Activated CD4-positive, alpha-beta T cell treated with anti-CD3 and anti-CD28 coated beads, Interleukin-2, amount 50 U/mL, for 16 hours (primary cell): ENCODE results near the gene HMX1.

Experiments
- DNase-seq: peaks from one replicate; pipeline ENCODE4 v3.0.0-alpha.2; 2020

The HMX1 gene

DNA sequence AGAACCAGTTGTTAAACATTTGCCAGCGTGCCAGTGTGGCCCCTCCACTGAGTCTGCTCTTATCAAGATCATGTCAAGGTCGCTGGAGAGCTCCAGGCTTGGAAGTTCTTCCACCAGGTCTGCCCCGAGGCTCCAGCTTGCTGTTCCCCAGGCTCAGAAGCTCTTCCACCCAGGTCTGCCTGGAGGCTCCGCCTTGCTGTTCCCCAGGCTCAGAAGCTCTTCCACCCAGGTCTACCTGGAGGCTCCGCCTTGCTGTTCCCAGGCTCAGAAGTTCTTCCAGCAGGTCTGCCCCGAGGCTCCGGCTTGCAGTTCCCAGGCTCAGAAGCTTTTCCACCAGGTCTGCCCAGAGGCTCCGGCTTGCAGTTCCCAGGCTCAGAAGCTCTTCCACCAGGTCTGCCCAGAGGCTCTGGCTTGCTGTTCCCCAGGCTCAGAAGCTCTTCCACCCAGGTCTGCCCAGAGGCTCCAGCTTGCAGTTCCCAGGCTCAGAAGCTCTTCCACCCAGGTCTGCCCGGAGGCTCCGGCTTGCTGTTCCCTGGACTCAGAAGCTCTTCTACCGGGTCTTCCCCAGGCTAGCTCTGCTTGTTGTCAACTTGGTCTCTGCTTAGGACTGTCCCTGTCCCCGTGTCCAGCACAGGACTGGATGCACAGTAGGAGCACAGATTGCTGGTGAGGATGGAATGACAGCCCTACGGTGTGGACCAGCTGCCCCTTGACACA, 54.4 kb downstream of the HMX1 start:
- DNase-seq, result no peak
